ENCODE data around the gene POLE.

POLE gene

DNA sequence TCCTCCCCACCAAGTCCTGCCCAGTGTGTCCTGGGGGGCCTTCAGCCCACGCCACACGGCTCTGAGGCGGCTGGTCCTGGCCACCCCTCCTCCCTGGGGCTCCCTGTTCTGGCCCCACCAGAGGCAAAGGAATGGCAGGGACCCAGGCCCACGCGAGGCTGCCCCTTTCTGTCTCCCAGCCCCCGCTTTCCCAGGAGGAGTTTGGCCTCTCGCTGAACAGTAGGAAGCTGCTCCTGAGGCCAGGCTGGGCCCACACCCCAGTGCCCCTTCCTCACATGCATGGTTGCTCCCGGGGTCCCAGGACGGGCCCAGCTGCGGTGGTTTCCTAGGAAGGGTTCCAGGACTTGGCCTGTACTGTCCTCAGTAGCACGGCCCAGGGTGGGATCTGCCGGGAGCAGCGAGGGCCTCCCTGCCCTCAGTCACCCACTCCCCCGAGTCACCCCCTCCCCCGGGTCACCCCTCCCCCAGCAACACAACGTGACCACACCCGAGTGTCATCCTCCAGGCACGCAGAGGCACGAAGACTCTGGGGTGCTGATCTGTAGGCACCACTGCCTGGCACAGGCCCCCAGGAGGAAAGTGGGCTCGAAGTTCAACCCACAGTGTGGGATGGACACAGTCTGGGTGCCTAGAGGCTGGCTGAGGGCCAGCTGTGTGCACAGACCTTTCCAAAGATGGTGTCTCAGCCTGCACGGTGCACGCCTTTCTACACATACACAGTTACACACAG is 109.8 kb downstream of the POLE start:
- POLR2A ChIA-PET: no interaction called here
- TF ChIP-seq PRDM1 (tag by site-specific recombination; IDR thresholded peaks at IDR 0.05): no peak
- TF ChIP-seq ZFHX2 (tag by site-specific recombination; conservative IDR thresholded peaks at IDR 0.05): 0 out of 2 replicates have a peak, but pooled peaks have one; percentile 21
- CTCF ChIA-PET: interaction anchor here (0.6 to 1.0 kb wide), 3 partner anchors 16 to 164 kb away, joined by 3 to 5 read pairs (median 3); no protein-coding TSS in a partner anchor
- Histone ChIP-seq H3K36me3 (ENCODE audit: control insufficient read depth in 2 of 2, insufficient read depth in 1 of 2, low read length in 2 of 2) (peaks cover 0 to 69% of the 10 kb centered on the region in 2 experiments; a peak in 2 of 3 replicates), H3K4me1 (ENCODE audit: control insufficient read depth, insufficient read depth, low read length) (no peaks in the 10 kb centered on the region), H3K4me3 (ENCODE audit: low read depth, low read length) (no peak overlapping the region), H3K27ac (ENCODE audit: extremely low read depth, low read depth, low read length) (no peak overlapping the region), H3K9me3 (ENCODE audit: control insufficient read depth, insufficient read depth, low read depth, low read length) (no peaks in the 10 kb centered on the region)

DNA sequence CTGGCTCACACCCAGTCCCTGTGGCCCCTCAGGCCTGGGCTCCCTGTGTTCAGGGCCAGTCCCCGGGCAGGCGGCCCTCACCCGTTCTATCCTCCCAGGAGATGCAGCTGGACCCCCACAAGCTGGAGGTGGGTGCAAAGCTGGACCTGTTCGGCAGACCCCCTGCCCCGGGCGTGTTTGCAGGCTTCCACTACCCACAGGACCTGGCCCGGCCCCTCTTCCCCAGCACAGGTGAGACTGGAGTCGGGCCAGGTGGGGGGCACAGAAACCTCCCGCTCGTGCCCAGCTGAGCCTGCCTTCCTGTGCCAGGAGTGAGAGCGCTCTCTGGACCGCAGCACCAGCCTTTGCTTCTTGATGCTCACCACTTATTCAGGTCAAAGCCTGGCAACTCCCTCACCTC is 110.4 kb downstream of the POLE start:
- CTCF ChIA-PET: interaction anchor here (1.0 kb wide), 1 partner anchor 38 kb away, joined by 5 read pairs; no protein-coding TSS in a partner anchor

DNA sequence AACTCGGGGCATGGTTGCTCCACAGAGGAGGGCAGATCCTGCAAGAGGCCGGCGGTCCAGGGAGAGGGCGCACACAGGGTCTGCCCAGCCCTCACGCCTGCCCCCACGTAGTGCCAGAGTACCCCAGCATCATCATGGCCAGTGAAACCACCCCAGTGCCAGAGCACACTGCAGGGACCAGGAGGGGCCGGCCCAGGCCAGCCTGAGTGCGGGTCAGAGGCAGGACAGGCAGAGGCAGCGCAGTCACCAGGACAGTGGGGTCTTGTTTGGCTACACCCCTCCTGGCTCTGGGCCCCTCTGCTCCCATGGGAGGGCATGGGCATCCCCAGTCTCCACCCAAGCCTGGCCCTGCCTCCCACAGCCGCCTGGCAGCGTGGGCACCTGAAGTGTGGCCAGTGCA is 111.5 kb downstream of the POLE start:
- POLR2A ChIA-PET: no interaction called here
- Histone ChIP-seq H3K36me3 (ENCODE audit: control insufficient read depth in 2 of 2, insufficient read depth in 1 of 2, low read length in 2 of 2) (peaks cover 0 to 72% of the 10 kb centered on the region in 2 experiments; a peak in 2 of 3 replicates), H3K4me3 (ENCODE audit: low read depth, low read length) (no peak overlapping the region), H3K27ac (ENCODE audit: extremely low read depth, low read depth, low read length) (no peak overlapping the region), H3K9me3 (ENCODE audit: control insufficient read depth, insufficient read depth, low read depth, low read length) (no peaks in the 10 kb centered on the region), H3K4me1 (ENCODE audit: control insufficient read depth, insufficient read depth, low read length) (no peaks in the 10 kb centered on the region)
- CTCF ChIA-PET: no interaction called here
- TF ChIP-seq ZNF211 (tag by site-specific recombination; IDR thresholded peaks at IDR 0.05; ENCODE audit: low read depth): no peak
- TF ChIP-seq, protein P1, sequence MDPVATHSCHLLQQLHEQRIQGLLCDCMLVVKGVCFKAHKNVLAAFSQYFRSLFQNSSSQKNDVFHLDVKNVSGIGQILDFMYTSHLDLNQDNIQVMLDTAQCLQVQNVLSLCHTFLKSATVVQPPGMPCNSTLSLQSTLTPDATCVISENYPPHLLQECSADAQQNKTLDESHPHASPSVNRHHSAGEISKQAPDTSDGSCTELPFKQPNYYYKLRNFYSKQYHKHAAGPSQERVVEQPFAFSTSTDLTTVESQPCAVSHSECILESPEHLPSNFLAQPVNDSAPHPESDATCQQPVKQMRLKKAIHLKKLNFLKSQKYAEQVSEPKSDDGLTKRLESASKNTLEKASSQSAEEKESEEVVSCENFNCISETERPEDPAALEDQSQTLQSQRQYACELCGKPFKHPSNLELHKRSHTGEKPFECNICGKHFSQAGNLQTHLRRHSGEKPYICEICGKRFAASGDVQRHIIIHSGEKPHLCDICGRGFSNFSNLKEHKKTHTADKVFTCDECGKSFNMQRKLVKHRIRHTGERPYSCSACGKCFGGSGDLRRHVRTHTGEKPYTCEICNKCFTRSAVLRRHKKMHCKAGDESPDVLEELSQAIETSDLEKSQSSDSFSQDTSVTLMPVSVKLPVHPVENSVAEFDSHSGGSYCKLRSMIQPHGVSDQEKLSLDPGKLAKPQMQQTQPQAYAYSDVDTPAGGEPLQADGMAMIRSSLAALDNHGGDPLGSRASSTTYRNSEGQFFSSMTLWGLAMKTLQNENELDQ (tag by site-specific recombination; IDR thresholded peaks at IDR 0.05; ENCODE audit: low read depth): no peak
- no peak for TF ChIP-seq SP2 (tag by site-specific recombination; IDR thresholded peaks at IDR 0.05)
- TF ChIP-seq, protein P2, sequence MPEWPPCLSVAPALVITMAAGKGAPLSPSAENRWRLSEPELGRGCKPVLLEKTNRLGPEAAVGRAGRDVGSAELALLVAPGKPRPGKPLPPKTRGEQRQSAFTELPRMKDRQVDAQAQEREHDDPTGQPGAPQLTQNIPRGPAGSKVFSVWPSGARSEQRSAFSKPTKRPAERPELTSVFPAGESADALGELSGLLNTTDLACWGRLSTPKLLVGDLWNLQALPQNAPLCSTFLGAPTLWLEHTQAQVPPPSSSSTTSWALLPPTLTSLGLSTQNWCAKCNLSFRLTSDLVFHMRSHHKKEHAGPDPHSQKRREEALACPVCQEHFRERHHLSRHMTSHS (tag by site-specific recombination; IDR thresholded peaks at IDR 0.05): no peak
- TF ChIP-seq ZNF514 (tag by site-specific recombination; IDR thresholded peaks at IDR 0.05): no peak
- TF ChIP-seq ZNF132 (tag by site-specific recombination; IDR thresholded peaks at IDR 0.05; ENCODE audit: borderline replicate concordance): no peak
- TF ChIP-seq ZNF157 (tag by site-specific recombination; IDR thresholded peaks at IDR 0.05): no peak
- no peak for TF ChIP-seq ZNF501 (tag by site-specific recombination; IDR thresholded peaks at IDR 0.05)
- no peak for TF ChIP-seq ZNF510 (tag by site-specific recombination; IDR thresholded peaks at IDR 0.05; ENCODE audit: insufficient replicate concordance)
- TF ChIP-seq ZNF184 (tag by site-specific recombination; IDR thresholded peaks at IDR 0.05): no peak
- TF ChIP-seq, protein P3, sequence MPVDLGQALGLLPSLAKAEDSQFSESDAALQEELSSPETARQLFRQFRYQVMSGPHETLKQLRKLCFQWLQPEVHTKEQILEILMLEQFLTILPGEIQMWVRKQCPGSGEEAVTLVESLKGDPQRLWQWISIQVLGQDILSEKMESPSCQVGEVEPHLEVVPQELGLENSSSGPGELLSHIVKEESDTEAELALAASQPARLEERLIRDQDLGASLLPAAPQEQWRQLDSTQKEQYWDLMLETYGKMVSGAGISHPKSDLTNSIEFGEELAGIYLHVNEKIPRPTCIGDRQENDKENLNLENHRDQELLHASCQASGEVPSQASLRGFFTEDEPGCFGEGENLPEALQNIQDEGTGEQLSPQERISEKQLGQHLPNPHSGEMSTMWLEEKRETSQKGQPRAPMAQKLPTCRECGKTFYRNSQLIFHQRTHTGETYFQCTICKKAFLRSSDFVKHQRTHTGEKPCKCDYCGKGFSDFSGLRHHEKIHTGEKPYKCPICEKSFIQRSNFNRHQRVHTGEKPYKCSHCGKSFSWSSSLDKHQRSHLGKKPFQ (tag by site-specific recombination; IDR thresholded peaks at IDR 0.05): no peak
- TF ChIP-seq, protein P4, sequence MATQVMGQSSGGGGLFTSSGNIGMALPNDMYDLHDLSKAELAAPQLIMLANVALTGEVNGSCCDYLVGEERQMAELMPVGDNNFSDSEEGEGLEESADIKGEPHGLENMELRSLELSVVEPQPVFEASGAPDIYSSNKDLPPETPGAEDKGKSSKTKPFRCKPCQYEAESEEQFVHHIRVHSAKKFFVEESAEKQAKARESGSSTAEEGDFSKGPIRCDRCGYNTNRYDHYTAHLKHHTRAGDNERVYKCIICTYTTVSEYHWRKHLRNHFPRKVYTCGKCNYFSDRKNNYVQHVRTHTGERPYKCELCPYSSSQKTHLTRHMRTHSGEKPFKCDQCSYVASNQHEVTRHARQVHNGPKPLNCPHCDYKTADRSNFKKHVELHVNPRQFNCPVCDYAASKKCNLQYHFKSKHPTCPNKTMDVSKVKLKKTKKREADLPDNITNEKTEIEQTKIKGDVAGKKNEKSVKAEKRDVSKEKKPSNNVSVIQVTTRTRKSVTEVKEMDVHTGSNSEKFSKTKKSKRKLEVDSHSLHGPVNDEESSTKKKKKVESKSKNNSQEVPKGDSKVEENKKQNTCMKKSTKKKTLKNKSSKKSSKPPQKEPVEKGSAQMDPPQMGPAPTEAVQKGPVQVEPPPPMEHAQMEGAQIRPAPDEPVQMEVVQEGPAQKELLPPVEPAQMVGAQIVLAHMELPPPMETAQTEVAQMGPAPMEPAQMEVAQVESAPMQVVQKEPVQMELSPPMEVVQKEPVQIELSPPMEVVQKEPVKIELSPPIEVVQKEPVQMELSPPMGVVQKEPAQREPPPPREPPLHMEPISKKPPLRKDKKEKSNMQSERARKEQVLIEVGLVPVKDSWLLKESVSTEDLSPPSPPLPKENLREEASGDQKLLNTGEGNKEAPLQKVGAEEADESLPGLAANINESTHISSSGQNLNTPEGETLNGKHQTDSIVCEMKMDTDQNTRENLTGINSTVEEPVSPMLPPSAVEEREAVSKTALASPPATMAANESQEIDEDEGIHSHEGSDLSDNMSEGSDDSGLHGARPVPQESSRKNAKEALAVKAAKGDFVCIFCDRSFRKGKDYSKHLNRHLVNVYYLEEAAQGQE (tag by site-specific recombination; IDR thresholded peaks at IDR 0.05): no peak

More for the DNA sequence above, 110.4 kb downstream of the POLE start:
- Histone ChIP-seq H3K4me3 (ENCODE audit: low read depth, low read length) (no peak overlapping the region), H3K27ac (ENCODE audit: extremely low read depth, low read depth, low read length) (no peak overlapping the region), H3K9me3 (ENCODE audit: control insufficient read depth, insufficient read depth, low read depth, low read length) (no peaks in the 10 kb centered on the region), H3K4me1 (ENCODE audit: control insufficient read depth, insufficient read depth, low read length) (no peaks in the 10 kb centered on the region), H3K36me3 (ENCODE audit: control insufficient read depth in 2 of 2, insufficient read depth in 1 of 2, low read length in 2 of 2) (peaks cover 0 to 73% of the 10 kb centered on the region in 2 experiments; a peak in 2 of 3 replicates)
- POLR2A ChIA-PET: no interaction called here
- TF ChIP-seq MZF1 (tag by site-specific recombination; IDR thresholded peaks at IDR 0.05; ENCODE audit: borderline replicate concordance) (no peak), HOXC10 (CRISPR knock-in tag; IDR thresholded peaks at IDR 0.05) (no peak), ZNF473 (tag by site-specific recombination; IDR thresholded peaks at IDR 0.05) (no peak), ZNF366 (tag by site-specific recombination; conservative IDR thresholded peaks at IDR 0.05) (no peak), ZXDB (tag by site-specific recombination; IDR thresholded peaks at IDR 0.05) (no peak), ZNF544 (tag by site-specific recombination; IDR thresholded peaks at IDR 0.05) (no peak), ZBTB17 (tag by site-specific recombination; IDR thresholded peaks at IDR 0.05) (no peak), SCRT2 (tag by site-specific recombination; IDR thresholded peaks at IDR 0.05) (no peak), ZNF600 (tag by site-specific recombination; IDR thresholded peaks at IDR 0.05) (no peak), ZNF341 (tag by site-specific recombination; IDR thresholded peaks at IDR 0.05; ENCODE audit: low read depth) (no peak), HOXD13 (CRISPR knock-in tag; IDR thresholded peaks at IDR 0.05; ENCODE audit: borderline replicate concordance) (no peak), ZNF629 (tag by site-specific recombination; IDR thresholded peaks at IDR 0.05) (no peak), ZFP69B (tag by site-specific recombination; IDR thresholded peaks at IDR 0.05) (no peak), ZNF112 (tag by site-specific recombination; IDR thresholded peaks at IDR 0.05) (no peak), ZNF585B (tag by site-specific recombination; IDR thresholded peaks at IDR 0.05) (no peak), YY1 (tag by site-specific recombination; IDR thresholded peaks at IDR 0.05) (no peak)
- TF ChIP-seq, protein P5, sequence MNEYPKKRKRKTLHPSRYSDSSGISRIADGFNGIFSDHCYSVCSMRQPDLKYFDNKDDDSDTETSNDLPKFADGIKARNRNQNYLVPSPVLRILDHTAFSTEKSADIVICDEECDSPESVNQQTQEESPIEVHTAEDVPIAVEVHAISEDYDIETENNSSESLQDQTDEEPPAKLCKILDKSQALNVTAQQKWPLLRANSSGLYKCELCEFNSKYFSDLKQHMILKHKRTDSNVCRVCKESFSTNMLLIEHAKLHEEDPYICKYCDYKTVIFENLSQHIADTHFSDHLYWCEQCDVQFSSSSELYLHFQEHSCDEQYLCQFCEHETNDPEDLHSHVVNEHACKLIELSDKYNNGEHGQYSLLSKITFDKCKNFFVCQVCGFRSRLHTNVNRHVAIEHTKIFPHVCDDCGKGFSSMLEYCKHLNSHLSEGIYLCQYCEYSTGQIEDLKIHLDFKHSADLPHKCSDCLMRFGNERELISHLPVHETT (tag by site-specific recombination; IDR thresholded peaks at IDR 0.05): no peak

Measured in HEK293 (cell line).